ENCODE measurements around the gene PLPPR2. TPM values are rescaled to one million over a fixed set of nuclear protein-coding genes. Genes with fewer than 3 reads are reported as not detected.
"Not testable (repeated sequence)": the region's sequence is repeated elsewhere in the genome, so short reads cannot be mapped to it uniquely, and the experiment has no call there.

The PLPPR2 gene, protein sequence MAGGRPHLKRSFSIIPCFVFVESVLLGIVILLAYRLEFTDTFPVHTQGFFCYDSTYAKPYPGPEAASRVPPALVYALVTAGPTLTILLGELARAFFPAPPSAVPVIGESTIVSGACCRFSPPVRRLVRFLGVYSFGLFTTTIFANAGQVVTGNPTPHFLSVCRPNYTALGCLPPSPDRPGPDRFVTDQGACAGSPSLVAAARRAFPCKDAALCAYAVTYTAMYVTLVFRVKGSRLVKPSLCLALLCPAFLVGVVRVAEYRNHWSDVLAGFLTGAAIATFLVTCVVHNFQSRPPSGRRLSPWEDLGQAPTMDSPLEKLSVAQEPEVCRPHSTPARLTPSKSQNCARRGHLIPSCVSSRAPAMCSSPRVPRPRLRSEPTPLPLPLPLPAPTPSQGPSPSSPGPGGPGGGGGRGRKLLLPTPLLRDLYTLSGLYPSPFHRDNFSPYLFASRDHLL
- 10 to 100 TPM; 10.5 to 30.4 (median 17.1) TPM for polyA plus RNA-seq (ENCODE audit: insufficient read length in 4 of 4)

DNA sequence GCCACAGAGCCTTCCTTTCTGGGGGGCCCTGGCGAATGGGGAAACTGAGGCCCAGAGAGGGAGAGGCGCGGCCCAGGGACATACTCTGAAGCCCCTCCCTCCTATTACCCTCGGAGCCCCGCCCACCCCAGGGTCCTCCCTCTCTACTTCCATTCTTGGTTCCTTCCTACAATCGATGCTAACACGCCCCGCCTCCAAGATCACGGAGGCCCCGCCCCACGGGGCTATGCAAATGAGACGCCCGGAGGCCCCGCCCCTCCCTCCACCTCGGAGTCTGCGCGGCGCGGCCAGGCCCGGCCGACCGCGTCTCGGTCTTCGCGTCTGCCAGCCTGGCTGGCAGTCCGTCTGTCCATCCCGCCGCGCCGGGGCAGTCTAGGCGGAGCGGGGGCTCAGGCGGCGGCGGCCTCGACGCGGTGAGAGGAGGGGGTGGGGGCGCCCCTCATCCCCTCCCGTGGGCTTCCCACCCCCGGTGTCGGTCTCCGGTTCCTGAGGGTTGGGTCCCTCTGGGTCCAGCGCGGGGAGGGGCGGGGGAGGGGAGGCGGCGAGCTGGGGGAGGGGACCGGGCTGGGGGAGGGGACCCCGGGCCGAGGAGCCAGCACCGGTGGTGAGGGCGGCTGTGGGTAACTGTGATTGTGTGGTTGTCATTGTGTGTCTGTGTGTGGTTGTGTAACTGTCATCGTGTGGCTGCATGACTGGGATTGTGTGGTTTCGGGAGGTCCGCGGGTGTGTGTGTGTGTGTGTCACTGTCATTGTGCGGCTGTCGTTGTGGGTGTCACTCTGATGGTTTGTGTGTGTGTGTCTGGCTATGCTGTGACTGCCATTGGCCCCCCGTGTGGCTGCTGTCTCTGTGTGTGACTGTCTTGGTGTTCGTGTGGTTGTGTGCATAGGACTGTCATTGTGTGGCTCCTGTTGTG, at the start of gene PLPPR2:
Gene PLPPR2, plus strand, starts transcription at position 273 of the 914 bp plus-strand sequence. CDS start 2,242 bp downstream, outside the sequence.
- DNase-seq (ENCODE audit: low read depth in 4 of 4, low spot score in 3 of 4) = peak in 1 of 4 donors; percentile 48

DNA sequence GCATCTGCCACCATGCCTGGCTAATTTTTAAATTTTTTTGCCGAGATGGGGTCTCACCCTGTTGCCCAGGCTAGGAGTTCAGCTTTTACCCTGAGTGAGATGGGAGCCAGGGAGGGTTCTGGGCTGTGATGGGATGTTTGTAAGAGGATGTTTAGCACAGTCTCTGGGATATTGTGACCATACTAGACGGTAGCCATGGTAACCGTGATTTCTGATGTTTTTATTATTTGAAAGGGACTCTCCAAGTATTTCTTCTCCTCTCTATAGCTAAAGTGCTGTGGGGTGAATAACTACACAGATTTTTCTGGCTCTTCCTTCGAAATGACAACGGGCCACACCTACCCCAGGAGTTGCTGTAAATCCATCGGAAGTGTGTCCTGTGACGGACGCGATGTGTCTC, 48.9 kb upstream of the PLPPR2 start:
- DNase-seq (ENCODE audit: low read depth in 4 of 4, low spot score in 3 of 4) = no peak

DNA sequence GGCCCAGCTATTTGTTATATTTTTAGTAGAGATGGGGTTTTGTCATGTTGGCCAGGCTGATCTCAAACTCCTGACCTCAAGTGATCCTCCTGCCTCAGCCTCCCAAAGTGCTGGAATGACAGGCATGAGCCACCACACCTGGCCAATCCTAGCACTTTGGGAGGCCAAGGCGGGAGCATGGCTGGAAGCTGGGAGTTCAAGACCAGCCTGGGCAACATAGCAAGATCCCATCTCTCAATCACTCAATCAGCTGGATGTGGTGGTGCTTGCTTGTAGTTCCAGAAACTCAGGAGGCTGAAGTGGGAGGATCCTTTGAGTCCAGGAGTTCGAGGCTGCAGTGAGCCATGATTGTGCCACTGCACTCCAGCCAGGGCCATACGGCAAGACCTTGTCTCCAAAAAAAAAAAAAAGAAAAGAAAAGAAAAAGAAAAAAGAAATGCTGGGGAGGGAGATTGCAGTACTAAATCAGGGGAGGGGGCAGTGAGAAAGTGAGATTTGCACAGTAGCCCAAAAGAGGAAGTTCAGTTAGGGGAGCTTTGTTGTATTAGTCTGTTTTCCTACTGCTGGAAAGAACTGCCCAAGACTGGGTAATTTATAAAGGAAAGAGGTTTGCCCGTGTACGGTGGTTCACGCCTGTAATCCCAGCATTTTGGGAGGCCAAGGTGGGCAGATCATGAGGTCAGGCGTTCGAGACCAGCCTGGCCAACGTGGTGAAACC, 34.8 kb upstream of the PLPPR2 start:
- not testable (repeated sequence) for DNase-seq (ENCODE audit: low read depth in 4 of 4, low spot score in 3 of 4)

DNA sequence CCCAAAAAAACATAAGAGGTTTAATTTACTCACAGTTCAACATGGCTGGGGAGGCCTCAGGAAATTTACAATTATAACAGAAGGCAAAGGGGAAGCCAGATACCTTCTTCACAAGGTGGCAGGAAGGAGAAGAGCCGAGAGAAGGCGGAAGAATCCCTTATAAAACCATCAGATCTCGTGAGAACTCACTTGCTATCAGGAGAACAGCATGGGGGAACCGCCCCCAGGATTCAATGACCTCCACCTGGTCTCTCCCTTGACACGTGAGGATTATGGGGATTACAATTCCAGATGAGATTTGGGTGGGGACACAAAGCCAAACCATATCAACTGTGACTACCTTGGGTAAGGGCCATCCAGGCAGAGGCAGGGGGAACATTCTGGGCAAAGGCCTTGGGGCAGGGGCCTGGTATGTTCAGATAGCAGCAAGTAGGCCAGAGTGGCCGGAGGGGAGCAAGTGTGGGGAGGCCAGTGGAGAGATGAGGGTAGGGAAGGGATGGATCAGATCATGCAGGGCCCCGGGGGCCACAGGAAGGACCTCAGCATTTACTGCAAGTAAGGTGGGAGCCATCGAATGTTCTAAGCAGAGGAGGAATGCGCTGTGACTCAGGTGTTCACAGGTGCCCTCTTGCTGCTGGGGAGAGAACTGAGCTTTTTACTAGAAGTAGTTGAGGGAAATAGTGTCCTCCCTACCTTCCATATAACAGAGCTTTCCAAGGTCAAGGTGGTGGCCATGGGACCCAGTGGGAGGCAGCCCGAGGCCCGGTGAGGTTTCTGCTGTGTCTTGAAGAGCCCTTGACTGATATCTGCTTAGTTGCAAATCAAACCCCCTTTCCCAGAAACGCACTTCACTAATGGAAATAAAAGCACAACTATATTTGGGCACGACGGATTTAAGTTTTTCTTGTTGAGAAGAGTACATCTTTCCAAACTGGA, 33.8 kb upstream of the PLPPR2 start:
- DNase-seq (ENCODE audit: low read depth in 4 of 4, low spot score in 3 of 4) = no peak

DNA sequence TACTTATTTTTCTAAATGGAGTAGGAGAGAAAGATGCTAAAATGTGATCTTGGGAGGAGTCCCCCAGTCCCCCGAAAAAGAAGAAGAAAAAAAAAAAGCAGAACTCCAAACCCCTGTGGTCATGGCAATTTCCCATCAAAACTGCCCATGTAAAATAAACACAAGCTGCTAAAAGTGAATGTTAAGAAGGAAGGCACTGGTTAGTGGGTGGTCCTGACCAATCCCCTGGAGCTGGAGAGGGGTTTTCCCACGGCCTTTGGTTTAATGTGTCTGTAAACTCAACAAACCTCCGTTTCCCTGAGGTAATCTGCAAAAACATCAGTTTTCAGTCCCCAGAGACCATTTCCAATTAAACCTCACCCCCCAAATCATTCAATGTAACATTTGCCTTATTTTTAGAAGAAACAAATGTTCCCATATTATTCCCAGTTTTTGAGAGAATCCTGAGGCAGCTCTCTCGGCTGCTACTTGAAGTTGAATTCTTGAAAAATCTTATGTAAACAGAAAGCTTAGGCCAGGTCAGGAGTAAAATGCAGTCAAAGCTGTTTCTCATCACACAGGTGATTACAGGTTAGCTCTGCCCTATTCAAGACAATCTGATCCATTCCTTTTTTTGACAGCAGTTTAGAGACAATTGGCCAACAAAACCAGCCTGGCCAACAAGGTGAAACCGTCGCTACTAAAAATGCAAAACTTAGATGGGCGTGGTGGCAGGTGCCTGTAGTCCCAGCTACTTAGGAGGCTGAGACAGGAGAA, 32.8 kb upstream of the PLPPR2 start:
- no peak for DNase-seq (ENCODE audit: low read depth in 4 of 4, low spot score in 3 of 4)

DNA sequence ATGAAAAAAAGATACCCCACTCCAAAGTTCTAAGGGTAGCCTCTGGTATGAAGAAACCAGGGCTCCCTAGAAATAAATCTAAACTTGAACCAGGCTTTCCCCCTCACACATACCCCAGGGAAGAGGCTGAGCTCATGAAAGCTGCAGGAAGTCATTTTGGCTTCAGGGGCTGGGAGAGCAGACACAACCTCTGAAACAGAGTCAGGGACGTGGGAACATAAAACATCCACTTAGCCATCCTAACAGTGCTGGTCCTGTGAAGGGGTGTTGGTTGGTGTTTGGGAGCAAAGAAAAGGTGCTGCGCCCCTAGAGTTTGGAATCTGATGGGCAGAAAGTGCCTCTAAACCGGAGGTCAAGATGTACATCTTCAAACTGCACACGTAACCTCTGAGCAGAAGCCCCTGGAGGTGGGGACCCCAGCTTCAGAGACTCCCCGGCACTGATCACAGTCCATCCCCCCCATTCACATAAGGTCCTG, 31.6 kb upstream of the PLPPR2 start:
- DNase-seq (ENCODE audit: low read depth in 4 of 4, low spot score in 3 of 4) = no peak

DNA sequence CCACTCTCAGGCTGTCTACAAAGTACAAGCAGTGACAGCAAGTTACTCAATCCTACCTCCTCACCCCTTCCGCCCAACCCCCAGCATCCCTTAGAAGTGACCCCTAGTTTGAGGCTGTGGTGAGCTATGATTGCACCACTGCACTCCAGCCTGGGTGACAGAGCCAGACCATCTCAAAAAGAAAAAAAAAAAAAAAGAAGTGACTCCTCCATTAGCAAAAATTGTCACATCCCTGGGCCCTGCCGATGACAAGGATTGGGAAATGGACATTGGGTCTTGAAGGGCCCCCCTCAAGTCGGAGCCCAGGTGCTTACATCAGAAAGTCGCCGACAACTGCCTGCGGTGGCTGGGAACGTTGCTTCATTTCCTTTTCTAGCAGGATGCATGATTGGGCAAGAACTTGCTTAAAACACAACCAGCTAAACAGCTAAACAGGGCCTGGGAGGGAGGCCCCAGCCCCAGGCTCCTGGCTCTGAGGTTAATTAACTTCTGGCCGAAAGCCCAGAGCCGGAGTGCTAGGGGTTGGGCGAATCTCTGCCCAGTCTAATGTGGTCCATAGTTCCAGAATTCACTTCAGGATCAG, 31.1 kb upstream of the PLPPR2 start:
- DNase-seq (ENCODE audit: low read depth in 4 of 4, low spot score in 3 of 4) = peak; percentile 54 to 70 (median 59)

DNA sequence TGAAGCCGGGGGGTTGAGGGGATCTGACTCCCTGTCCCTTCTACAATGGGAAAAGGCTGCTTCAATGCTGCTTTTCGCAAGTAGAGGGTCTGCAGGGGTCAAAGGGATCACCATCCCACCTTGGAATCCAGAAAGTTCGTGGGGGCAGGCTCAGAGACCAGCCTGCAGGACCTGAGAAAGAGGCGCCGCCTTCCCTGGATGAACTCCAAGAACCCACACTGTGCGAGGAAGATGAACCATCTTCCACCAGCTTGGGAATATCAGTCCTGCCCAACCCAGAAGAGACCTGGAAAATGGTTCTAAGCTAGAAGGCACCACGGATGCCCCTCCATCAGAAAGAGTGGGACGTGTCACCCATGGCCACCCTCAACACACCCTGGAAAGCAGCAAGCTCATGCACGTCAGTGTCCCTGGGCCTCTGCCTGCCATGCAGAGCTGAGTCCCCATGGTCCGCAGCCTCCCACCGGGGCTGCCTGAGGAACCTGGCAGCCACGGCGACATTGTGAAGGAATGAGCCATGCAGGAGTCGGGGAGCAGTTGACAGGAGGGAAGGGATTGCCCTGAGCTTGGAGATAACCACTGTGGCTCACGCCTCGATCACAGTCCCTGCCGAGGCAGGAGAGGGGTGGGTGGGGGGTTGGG, 30.4 kb upstream of the PLPPR2 start:
- DNase-seq (ENCODE audit: low read depth in 4 of 4, low spot score in 3 of 4) = no peak

DNA sequence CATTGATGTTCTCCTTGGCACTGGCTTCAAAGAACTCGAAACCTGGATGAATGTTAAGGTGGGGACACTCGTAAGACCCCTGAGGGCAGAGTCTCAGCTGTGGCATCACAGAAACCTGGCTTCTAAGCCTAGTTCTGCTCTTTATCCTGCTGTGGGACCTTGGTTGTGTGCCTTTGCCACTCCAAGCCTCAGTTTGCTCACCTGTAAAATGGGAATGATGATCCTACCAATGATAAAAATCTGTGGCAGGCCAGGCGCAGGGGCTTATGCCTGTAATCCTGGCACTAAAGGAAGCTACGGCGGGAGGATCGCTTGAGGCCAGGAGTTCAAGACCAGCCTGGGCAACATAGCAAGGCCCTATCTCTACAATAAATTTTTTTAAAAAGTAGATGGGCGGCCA, 29.7 kb upstream of the PLPPR2 start:
- no peak for DNase-seq (ENCODE audit: low read depth in 4 of 4, low spot score in 3 of 4)

DNA sequence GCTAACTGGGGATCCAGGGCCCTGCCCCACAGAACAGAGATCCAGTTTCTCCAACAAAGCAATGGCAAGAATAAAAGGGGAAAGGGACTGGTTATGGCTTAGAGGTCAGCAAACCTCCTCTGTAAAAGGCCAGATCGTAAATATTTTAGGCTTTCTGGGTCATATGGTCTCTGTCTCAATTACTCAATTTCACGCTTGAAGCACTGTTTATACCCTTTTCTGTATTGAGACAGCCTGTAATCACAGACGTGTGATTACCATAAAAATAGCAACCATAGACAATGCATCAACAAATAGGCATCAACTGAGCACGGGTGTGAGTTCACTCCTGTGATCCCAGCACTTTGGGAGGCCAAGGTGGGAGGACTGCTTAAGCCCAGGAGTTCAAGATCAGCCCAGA, 25.1 kb upstream of the PLPPR2 start:
- DNase-seq (ENCODE audit: low read depth in 4 of 4, low spot score in 3 of 4) = no peak

DNA sequence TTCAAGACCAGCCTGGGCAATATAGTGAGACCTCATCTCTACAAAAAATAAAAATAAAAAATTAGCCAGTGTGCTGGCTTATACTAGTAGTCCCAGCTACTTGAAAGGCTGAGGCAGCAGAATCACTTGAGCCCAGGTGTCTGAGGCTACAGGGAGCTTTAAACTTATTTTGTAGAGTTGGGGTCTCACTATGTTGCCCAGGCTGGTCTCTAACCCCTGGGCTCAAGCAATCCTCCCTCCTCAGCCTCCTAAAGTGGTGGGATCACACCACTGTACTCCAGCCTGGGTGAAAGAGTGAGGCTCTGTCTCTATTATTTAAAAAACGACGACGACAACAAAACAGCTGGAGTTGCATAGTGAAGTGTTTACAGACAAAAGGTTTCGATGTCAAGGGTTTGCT, 23.7 kb upstream of the PLPPR2 start:
- DNase-seq (ENCODE audit: low read depth in 4 of 4, low spot score in 3 of 4) = no peak

DNA sequence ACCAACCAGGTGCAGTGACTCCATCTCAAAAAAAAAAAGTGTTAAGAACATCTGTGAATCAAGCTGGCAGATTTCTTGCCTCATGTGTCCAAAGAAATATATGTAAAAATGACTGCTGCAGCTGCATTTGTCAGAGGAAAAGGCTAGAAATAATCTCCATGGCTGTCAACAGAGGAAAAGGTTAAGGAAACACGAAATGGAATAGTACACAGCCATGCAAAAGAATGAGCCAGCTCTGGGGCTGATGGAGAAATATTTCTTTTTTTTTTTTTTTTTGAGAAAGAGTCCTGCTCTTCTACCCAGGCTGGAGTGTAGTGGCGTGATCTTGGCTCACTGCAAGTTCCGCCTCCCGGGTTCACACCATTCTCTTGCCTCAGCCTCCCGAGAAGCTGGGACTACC, 22.4 kb upstream of the PLPPR2 start:
- DNase-seq (ENCODE audit: low read depth in 4 of 4, low spot score in 3 of 4) = no peak

DNA sequence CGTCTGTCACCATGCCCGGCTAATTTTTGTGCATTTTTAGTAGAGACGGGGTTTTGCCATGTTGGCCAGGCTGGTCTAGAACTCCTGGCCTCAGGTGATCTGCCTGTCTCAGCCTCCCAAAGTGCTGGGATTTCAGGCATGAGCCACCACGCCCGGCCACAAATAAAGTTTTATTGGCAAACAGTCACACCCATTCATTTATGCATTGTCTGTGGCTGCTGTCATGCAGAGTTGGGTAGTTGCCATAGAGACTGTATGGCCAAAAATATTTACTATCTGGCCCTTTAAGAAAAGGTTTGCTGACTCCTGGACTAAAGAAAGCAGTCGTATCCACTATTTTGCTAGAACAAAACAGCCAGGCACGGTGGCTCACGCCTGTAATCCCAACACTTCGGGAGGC, 21.4 kb upstream of the PLPPR2 start:
- not testable (repeated sequence) for DNase-seq (ENCODE audit: low read depth in 4 of 4, low spot score in 3 of 4)

DNA sequence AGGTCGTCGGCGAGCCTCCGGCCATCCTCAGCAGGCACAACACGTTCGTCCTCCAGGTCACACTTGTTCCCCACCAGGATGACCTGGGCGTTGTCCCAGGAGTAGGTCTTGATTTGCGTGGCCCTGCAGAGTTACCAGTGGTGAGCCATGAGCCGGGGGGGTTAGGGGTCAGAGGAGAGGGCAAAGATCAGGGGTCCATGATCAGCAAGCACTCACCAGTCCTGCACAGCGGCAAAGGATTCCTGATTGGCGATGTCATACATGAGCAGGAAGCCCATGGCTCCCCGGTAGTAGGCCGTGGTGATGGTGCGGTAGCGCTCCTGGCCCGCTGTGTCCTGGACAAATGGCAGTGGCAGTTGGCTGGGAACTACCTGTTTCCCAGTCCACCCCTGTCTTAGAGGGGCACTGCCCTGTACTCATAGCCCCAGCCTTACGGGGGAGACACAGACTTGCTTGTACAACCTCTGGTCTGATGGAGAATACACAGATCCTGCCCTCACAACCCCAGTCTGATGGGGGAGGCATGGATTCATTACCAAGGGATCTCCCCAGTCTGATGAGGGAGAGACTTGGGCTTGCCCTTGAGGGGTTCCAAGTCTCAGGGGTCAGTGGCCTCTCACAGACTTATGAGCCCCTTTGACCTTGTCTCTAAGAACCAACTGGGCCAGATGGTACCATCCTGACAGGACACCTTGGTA, 19.6 kb upstream of the PLPPR2 start:
- no peak for DNase-seq (ENCODE audit: low read depth in 4 of 4, low spot score in 3 of 4)

DNA sequence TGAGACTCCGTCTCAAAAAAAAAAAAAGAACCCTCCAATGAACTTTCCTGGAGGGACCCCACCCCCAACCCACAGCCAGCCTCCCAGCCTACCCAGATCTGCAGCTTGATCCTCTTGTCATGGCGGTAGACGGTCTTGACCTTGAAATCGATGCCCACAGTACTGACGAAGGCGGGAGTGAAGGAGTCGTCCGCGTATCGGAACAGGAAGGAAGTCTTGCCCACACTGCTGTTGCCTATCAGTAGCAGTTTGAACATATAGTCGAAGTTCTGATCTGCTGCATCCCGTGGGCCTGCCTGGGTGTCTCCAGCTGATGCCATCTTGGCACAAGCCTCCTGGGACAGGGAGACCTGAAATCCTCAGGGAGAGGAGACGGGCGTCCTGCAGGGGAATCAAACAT, 18.2 kb upstream of the PLPPR2 start:
- no peak for DNase-seq (ENCODE audit: low read depth in 4 of 4, low spot score in 3 of 4)

DNA sequence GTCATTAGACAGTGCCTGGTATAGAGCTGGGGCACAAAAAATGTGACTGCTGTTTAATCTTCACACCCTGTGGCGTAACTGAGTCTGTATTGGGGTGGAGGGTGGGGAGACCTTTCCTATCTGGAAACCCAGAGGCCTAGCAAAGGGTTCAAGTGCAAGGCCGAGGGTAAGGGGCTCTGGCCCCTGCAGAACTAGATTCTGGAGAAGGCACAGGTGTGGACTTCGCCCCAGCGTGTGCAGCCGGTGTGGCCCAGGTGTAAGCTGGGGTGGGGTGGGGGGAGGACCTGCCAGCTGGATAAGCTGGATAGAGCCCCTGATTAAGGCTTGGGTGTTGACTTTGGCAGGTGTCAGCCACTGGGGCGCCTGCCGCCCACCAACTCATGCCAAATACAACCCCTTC, 17.1 kb upstream of the PLPPR2 start:
- no peak for DNase-seq (ENCODE audit: low read depth in 4 of 4, low spot score in 3 of 4)

DNA sequence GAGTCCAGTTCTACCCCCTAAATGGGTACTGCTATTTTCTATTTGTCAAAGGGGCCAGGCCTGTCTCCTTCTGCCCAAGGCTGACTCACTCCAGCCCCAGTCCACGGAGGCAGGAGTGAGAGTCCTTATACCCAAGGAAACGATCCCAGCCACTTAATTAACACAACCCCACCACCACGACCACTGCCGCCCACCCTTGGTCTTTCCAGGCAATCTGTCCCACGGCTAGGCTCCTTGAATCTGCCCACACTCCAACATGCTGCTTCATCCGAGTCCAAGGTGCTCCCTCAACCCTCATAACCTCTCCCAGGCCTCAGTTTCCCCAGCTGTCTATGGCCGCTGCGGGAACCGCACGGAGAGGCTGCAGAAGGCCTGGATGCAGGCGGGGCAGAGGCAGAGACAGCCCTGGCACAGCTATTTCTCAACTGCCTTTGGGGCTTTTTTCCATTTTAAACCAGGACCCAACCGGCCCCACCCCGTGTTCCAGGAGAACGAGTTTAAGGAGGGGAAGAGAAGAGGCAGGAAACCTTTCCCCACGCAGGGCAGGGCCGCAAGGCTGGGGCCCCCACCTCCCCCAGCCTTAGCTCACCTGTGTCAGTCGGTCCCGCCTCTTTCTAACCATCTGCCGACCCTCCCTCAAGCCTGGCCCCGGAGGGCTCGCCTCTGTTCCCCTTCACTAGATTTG, 16.5 kb upstream of the PLPPR2 start:
- no peak for DNase-seq (ENCODE audit: low read depth in 4 of 4, low spot score in 3 of 4)

All from left renal pelvis (tissue), 4 donors.